Measurements from ENCODE around the gene SRL.
"Not testable (repeated sequence)": the region's sequence is repeated elsewhere in the genome, so short reads cannot be mapped to it uniquely, and the experiment has no call there.

Gene SRL

DNA sequence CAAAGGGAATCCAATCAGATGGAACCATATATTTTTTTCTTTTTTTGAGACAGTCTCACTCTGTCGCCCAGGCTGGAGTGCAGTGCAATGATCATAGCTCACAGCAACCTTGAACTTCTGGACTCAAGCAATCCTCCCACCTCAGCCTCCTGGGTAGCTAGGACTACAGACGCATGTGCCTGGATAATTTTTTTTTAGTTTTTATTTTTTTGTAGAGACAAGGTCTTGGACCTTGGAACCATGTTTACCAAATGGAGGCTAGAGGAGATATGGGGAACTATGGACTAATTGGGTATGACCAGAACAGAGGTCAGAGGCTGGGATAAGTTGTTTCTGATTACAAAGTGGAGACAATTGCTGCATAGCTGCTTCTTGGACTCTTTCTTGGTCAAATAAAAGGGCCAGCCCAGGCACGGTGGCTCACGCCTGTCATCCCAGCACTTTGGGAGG lies 84.5 kb downstream of the SRL start:
- DNase-seq: no peak

DNA sequence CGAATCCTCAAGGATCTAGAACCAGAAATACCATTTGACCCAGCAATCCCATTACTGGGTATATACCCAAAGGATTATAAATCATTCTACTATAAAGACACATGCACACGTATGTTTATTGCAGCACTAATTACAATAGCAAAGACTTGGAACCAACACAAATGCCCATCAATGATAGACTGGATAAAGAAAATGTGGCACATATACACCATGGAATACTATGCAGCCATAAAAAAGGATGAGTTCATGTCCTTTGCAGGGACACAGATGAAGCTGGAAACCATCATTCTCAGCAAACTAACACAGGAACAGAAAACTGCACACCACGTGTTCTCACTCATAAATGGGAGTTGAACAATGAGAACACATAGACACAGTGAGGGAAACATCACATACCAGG lies 85.4 kb downstream of the SRL start:
- not testable (repeated sequence) for DNase-seq

DNA sequence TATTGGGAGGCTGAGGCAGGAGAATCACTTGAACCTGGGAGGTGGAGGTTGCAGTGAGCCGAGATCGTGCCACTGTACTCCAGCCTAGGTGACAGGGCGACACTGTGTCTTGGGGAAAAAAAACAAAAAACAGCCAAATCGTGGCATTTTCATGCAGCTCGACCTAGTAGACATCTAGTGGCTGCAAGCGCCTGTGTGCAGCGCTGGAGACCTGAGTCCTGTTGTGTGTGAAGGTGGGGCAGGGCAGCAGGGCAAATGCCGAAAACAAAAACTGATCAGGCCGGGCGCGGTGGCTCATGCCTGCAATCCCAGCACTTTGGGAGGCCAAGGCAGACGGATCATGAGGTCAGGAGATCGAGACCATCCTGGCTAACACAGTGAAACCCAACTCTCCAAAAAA lies 88.5 kb downstream of the SRL start:
- not testable (repeated sequence) for DNase-seq

DNA sequence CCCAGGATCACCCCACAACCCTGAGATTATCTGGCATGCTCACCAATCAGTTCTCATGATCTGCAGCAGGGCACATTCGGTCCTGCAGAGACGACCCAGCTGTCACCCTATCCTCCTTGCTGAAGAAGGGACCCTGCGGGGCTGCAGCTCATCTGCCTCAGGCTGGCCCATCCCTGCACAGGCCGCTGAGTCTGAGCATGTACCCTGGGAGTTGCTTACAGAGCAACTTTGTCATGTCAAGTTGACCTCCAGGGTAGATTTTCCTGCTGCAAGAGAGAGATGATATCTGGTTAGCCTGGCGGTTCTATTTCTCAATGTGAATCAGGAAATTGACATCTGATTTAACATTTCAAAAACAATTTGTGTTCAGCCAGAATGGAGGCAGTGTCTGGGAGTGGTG lies 89.6 kb downstream of the SRL start:
- no peak for DNase-seq

DNA sequence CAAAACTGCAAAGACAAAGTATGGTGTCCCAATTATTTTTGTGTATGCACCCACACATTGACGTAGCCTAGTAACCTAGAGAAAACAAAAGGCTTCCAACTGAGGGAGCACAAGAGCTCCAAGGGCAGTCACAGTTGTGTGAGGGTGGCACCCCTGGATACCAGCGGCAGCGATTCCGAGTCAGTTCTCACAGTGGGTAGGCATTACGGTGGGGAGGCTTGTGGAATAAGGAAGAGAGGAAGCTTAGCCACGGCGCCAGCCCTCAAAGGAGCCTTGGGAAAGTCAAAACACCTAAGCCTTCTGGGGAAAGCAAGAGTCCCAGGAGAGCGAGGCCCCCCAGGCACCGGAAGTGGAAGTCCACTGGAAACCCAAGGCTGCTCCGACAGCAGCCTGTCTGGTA lies 94.6 kb downstream of the SRL start:
- no peak for DNase-seq

DNA sequence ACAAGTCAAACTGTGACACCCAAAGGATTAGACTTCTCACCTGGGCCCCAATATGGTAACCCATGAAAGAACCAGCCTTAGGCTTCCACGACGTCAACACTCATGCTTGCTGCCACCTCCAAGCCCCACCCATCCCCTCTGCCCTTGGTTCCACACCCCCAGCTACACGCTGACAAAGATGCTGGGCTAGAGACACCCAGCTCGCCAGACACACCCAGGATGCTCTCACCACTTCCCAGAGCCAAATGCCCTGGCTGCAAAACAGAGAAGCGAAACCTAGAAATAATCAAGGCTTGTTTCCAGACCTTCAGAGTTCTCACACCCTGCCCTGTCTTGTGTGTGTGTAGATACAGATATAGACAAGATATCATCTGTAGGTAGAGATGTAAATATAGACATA lies 99.6 kb downstream of the SRL start:
- DNase-seq: no peak

DNA sequence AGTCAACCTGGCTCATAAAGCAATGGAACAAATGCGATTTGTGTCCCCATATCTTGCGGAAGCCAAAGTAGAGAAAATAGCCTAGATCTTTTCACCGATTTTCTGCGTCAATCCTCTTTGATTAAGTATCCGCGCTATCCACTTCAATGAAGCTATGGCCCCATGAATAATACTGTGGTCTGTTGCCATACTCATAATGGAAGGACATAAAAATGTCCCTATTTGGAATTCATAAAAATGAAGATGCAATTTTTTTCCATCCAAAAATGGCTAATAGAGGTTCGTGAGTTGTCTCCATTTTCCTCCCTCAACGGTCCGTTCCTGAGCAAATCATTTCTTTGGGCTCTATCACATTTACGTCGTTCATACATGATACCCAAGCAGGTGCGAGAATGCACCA lies 100.3 kb downstream of the SRL start:
- no peak for DNase-seq

DNA sequence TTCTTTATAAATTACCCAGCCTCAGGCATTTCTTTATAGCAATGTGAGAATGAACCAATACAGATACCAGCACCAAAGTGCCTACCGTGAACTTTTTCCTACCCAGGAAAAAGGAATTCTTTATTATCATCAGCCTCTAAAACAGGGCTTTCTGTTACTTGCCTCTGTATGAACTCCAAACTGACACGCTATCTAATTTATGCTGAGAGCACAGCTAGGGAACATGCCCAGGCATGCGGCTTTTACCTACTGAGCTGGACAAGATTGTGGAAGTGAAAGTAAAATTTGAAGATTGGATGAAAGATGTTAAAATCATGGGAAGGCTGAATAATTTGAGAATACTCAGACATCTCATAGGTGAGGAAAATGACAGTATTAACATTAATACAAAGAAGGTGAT lies 101.2 kb downstream of the SRL start:
- no peak for DNase-seq

DNA sequence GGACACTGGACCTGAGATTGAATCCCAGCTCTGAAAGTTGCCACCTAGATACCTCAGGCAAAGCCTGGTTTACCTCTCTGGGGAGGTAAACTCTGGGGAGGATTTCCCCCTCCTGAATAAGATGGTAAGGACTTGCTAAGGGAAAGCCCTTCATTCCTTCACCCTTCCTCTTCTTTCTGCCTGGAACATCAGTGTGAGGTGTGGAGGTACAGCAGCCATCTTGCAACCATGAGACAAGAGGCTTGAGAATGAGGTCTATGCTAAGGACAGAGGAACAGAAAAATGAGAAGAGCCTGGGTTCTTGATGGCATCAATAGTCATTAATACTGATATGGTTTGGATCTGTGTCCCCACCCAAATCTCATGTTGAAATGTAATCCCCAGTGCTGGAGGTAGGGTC lies 101.9 kb downstream of the SRL start:
- no peak for DNase-seq
